Activated naive CD8-positive, alpha-beta T cell treated with anti-CD3 and anti-CD28 coated beads, Interleukin-2, amount 10 ng/mL, durations not matched to agents 7 days and 5 days (primary cell): ENCODE measurements around the gene PPP2R1A. TPM values are rescaled to one million over a fixed set of nuclear protein-coding genes. Genes with fewer than 3 reads are reported as not detected.

Experiments
- ATAC-seq: fragments of 150-1000 bp; cut with Tn5 transposase; one replicate; pipeline ENCODE4 v1.10.0; 2021; ENCODE audit warnings: low read depth, moderate library complexity
- POLR2A ChIA-PET: fragments of 350-600 bp; sonication (Branson Sonifier 250); formaldehyde crosslinking; loops from one replicate; lab custom pipeline; 2021; ENCODE audit warnings: antibody characterized with exemption; lab: Charles Lee
- DNase-seq: peaks from one replicate; pipeline ENCODE4 v3.0.0; 2021
- H3K27ac Mint-ChIP-seq: one replicate; pipeline ENCODE4 v1.8.0; 2022; ENCODE audit warnings: mild to moderate bottlenecking, mixed read lengths
- H3K27me3 Mint-ChIP-seq: one replicate; pipeline ENCODE4 v1.8.0; 2022; ENCODE audit warnings: mild to moderate bottlenecking, moderate library complexity, mixed read lengths
- H3K36me3 Mint-ChIP-seq: one replicate; pipeline ENCODE4 v1.8.0; 2021; ENCODE audit warnings: mild to moderate bottlenecking, mixed read lengths
- H3K4me1 Mint-ChIP-seq: one replicate; pipeline ENCODE4 v1.8.0; 2021; ENCODE audit warnings: mixed read lengths
- H3K4me3 Mint-ChIP-seq: one replicate; pipeline ENCODE4 v1.8.0; 2022; ENCODE audit warnings: mild to moderate bottlenecking, moderate library complexity, mixed read lengths
- H3K9me3 Mint-ChIP-seq: one replicate; pipeline ENCODE4 v1.8.0; 2021; ENCODE audit warnings: mixed read lengths
- total RNA-seq, 2 experiments: library from RNA; stranded (reverse); gene quantifications; one replicate each; pipeline ENCODE4 v1.2.3, GENCODE V29; 2021

PPP2R1A gene
- total RNA-seq, 2 experiments from 2014 or later: 184 to 187 TPM

GRCh38 chr19:52212572-52213255 is 22.9 kb downstream of the PPP2R1A start:
- POLR2A ChIA-PET: interaction anchor here (0.6 kb wide), 1 partner anchor 14 kb away, joined by 3 read pairs; no protein-coding TSS in a partner anchor
- no peak overlapping the region for H3K27ac Mint-ChIP-seq

DNA sequence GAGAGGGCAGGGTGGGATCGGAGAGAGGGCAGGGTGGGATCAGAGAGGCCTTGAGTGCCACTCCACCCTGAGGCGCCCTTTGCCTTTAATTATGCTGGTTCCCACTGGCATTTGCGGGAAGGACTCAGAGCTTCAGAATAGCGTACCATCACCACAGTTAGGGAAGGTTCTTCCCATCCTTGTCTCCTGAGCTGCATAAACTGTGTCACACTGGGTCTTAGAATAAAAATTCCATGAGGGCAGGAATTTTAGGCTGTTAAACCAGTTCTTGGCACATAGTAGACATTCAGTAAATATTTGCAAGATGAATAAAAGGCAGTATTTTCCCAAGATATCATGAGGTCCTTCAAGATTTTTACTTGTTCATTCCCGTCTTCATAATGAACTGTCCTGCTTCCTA is 24.4 kb downstream of the PPP2R1A start:
- DNase-seq (no peak), ATAC-seq (no peak)
- Mint-ChIP-seq H3K36me3 (peaks cover 60% of the 10 kb centered on the region), H3K27me3 (no peaks in the 10 kb centered on the region), H3K4me1 (no peaks in the 10 kb centered on the region), H3K9me3 (no peaks in the 10 kb centered on the region), H3K27ac (no peak overlapping the region), H3K4me3 (no peak overlapping the region)
- POLR2A ChIA-PET: no interaction called here

More at GRCh38 chr19:52212572-52213255, 22.9 kb downstream of the PPP2R1A start:
- Mint-ChIP-seq H3K36me3 (peaks cover 56% of the 10 kb centered on the region), H3K4me1 (no peaks in the 10 kb centered on the region), H3K9me3 (no peaks in the 10 kb centered on the region), H3K4me3 (no peak overlapping the region), H3K27me3 (no peaks in the 10 kb centered on the region)
- no peak for ATAC-seq
- no peak for DNase-seq

GRCh38 chr19:52216401-52216800 is 26.5 kb downstream of the PPP2R1A start:
- H3K4me3 Mint-ChIP-seq: no peak overlapping the region
- no peaks in the 10 kb centered on the region for H3K27me3 Mint-ChIP-seq
- H3K9me3 Mint-ChIP-seq: no peaks in the 10 kb centered on the region
- ATAC-seq (no peak), DNase-seq (no peak)
- H3K36me3 Mint-ChIP-seq: peaks cover 63% of the 10 kb centered on the region
- no peak overlapping the region for H3K27ac Mint-ChIP-seq
- POLR2A ChIA-PET: interaction anchor here (0.5 kb wide), 1 partner anchor 91 kb away, joined by 3 read pairs; no protein-coding TSS in a partner anchor
- no peaks in the 10 kb centered on the region for H3K4me1 Mint-ChIP-seq

DNA sequence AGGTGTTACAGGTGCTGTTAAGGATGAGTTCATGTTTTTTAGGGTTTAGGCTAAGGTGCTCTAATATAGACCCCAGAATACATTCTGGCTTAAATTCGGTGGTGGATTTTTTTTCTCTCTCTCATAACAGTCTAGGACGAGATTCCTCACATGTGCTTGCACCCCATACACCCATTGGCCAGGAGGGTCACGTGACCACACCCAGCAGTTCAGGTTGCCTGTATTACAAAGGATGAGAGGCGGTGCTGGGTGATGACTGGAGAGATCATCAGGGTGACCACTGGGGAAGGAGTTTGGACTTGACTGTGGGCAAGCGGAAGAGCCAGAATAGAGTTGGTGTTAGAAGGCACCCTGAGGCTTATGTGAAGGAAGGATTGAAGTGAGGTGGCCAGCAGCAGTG is 27.7 kb downstream of the PPP2R1A start:
- Mint-ChIP-seq H3K36me3 (peaks cover 58% of the 10 kb centered on the region), H3K27me3 (no peaks in the 10 kb centered on the region), H3K4me1 (no peaks in the 10 kb centered on the region), H3K4me3 (no peak overlapping the region), H3K27ac (no peak overlapping the region), H3K9me3 (no peaks in the 10 kb centered on the region)
- POLR2A ChIA-PET: no interaction called here
- ATAC-seq (no peak), DNase-seq (no peak)

DNA sequence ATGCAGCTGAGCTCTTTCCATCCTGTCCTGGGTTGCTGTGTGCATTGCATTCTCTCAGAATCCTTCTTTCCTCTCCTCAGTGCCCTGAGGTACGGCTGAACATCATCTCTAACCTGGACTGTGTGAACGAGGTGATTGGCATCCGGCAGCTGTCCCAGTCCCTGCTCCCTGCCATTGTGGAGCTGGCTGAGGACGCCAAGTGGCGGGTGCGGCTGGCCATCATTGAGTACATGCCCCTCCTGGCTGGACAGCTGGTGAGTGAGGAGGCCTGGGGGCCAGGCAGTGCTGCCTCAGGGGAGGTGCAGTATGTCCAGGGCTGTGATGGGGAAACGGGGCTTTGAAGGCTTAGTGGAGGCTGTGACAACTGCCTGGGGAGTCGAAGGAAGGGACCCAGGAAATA is 29.8 kb downstream of the PPP2R1A start:
- Mint-ChIP-seq H3K27me3 (no peaks in the 10 kb centered on the region), H3K4me3 (no peak overlapping the region), H3K36me3 (peaks cover 64% of the 10 kb centered on the region), H3K4me1 (no peaks in the 10 kb centered on the region), H3K27ac (no peak overlapping the region), H3K9me3 (no peaks in the 10 kb centered on the region)
- ATAC-seq: no peak
- no peak for DNase-seq
- POLR2A ChIA-PET: no interaction called here

DNA sequence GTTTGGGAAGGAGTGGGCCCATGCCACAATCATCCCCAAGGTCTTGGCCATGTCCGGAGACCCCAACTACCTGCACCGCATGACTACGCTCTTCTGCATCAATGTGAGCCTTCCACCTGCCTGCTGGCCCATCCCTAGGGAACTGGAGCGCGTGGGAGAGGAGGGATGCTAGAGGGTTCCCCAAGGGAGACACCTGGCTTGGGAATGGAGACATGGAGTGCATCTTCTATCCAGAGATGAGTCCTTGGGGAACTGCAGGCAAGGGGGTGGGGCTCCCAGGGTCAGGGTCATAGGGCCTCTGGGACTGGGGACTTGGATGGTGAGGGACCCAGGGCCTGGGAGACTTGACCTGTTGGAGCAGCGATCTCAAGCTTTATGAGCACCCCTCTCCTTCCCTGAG is 31.2 kb downstream of the PPP2R1A start:
- POLR2A ChIA-PET: no interaction called here
- Mint-ChIP-seq H3K27ac (no peak overlapping the region), H3K4me1 (no peaks in the 10 kb centered on the region), H3K27me3 (no peaks in the 10 kb centered on the region), H3K4me3 (no peak overlapping the region), H3K9me3 (no peaks in the 10 kb centered on the region), H3K36me3 (peaks cover 69% of the 10 kb centered on the region)
- no peak for DNase-seq
- ATAC-seq: no peak

DNA sequence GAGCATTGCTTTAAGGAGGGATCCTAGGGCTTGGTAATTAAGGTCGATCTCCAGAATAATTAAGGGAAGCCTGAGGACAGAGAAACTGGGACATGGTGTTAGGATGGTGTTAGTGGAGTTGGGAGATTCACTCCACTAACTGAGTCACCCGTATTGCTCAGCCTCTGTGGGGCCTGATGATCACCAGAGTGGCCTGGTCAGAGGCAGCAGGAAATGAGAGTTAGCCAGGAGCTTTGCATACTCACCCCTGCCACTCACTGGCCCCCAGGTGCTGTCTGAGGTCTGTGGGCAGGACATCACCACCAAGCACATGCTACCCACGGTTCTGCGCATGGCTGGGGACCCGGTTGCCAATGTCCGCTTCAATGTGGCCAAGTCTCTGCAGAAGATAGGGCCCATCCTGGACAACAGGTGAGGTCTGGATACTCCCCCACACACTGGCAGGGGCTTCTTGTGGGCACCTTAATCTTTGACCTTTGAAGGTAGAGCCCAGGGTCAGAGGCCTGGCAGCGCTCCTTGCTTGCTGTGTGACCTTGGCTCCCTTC is 32.1 kb downstream of the PPP2R1A start:
- peaks cover 5% of the 10 kb centered on the region for H3K4me1 Mint-ChIP-seq
- H3K36me3 Mint-ChIP-seq: peaks cover 73% of the 10 kb centered on the region
- DNase-seq: no peak
- H3K27me3 Mint-ChIP-seq: no peaks in the 10 kb centered on the region
- no peak overlapping the region for H3K27ac Mint-ChIP-seq
- no peak overlapping the region for H3K4me3 Mint-ChIP-seq
- POLR2A ChIA-PET: no interaction called here
- ATAC-seq: no peak
- no peaks in the 10 kb centered on the region for H3K9me3 Mint-ChIP-seq

- Mint-ChIP-seq H3K27ac (no peak overlapping the region), H3K4me1 (peaks cover 10% of the 10 kb centered on the region), H3K27me3 (no peaks in the 10 kb centered on the region), H3K36me3 (peaks cover 84% of the 10 kb centered on the region), H3K4me3 (no peak overlapping the region), H3K9me3 (no peaks in the 10 kb centered on the region)
- POLR2A ChIA-PET: no interaction called here
- ATAC-seq: no peak
- DNase-seq: no peak
Observed at GRCh38 chr19:52224211-52224610, 34.4 kb downstream of the PPP2R1A start.

DNA sequence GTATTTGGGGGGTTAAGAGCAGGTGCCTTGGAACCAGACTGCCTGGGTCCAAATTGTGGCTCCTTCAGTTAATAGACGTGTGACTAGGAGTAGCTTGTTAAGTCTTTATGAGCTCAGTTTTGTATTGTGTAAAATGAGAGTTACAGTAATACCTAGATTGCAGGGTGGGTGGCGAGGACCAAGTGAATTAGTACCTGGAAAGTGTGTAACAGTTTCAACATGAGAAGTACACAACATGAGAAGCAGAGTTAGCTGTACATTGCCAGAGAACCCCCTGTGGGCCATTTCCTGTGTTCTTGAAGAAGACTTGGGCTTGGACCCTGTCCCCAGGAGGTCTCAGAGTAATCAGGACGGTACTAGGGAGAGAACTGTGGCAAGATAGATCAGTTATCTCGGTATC is 36.8 kb downstream of the PPP2R1A start:
- peaks cover 76% of the 10 kb centered on the region for H3K36me3 Mint-ChIP-seq
- peaks cover 10% of the 10 kb centered on the region for H3K4me1 Mint-ChIP-seq
- DNase-seq (no peak), ATAC-seq (no peak)
- H3K27ac Mint-ChIP-seq: no peak overlapping the region
- no peaks in the 10 kb centered on the region for H3K9me3 Mint-ChIP-seq
- H3K4me3 Mint-ChIP-seq: no peak overlapping the region
- H3K27me3 Mint-ChIP-seq: no peaks in the 10 kb centered on the region
- POLR2A ChIA-PET: interaction anchor here (0.5 kb wide), 1 partner anchor 14 kb away, joined by 3 read pairs; no protein-coding TSS in a partner anchor

GRCh38 chr19:52227196-52227940 is 37.5 kb downstream of the PPP2R1A start:
- DNase-seq (no peak), ATAC-seq (no peak)
- POLR2A ChIA-PET: interaction anchor here (0.5 kb wide), 1 partner anchor 14 kb away, joined by 3 read pairs; no protein-coding TSS in a partner anchor
- peaks cover 77% of the 10 kb centered on the region for H3K36me3 Mint-ChIP-seq
- no peak overlapping the region for H3K4me3 Mint-ChIP-seq
- H3K9me3 Mint-ChIP-seq: peaks cover 2% of the 10 kb centered on the region
- H3K27ac Mint-ChIP-seq: peak overlapping the region; percentile 21
- no peaks in the 10 kb centered on the region for H3K27me3 Mint-ChIP-seq
- H3K4me1 Mint-ChIP-seq: peaks cover 10% of the 10 kb centered on the region

GRCh38 chr19:52227980-52228379 is 38.1 kb downstream of the PPP2R1A start:
- peaks cover 71% of the 10 kb centered on the region for H3K36me3 Mint-ChIP-seq
- H3K9me3 Mint-ChIP-seq: peaks cover 2% of the 10 kb centered on the region
- H3K4me1 Mint-ChIP-seq: peaks cover 10% of the 10 kb centered on the region
- no peak for DNase-seq
- no peak overlapping the region for H3K4me3 Mint-ChIP-seq
- H3K27me3 Mint-ChIP-seq: no peaks in the 10 kb centered on the region
- H3K27ac Mint-ChIP-seq: no peak overlapping the region
- POLR2A ChIA-PET: no interaction called here
- no peak for ATAC-seq

GRCh38 chr19:52229524-52229923 is 39.7 kb downstream of the PPP2R1A start:
- peaks cover 10% of the 10 kb centered on the region for H3K4me1 Mint-ChIP-seq
- POLR2A ChIA-PET: no interaction called here
- ATAC-seq (no peak), DNase-seq (no peak)
- no peak overlapping the region for H3K27ac Mint-ChIP-seq
- no peak overlapping the region for H3K4me3 Mint-ChIP-seq
- peaks cover 57% of the 10 kb centered on the region for H3K36me3 Mint-ChIP-seq
- H3K27me3 Mint-ChIP-seq: no peaks in the 10 kb centered on the region
- peaks cover 3% of the 10 kb centered on the region for H3K9me3 Mint-ChIP-seq

GRCh38 chr19:52230685-52231084 is 40.8 kb downstream of the PPP2R1A start:
- Mint-ChIP-seq H3K9me3 (peaks cover 3% of the 10 kb centered on the region), H3K27ac (no peak overlapping the region), H3K36me3 (peaks cover 50% of the 10 kb centered on the region), H3K4me3 (no peak overlapping the region), H3K27me3 (no peaks in the 10 kb centered on the region), H3K4me1 (peaks cover 10% of the 10 kb centered on the region)
- ATAC-seq: no peak
- POLR2A ChIA-PET: no interaction called here
- no peak for DNase-seq
